ENCODE data around the gene BBOF1. TPM values are rescaled to one million over a fixed set of nuclear protein-coding genes. Genes with fewer than 3 reads are reported as not detected.
"Not testable (repeated sequence)": the region's sequence is repeated elsewhere in the genome, so short reads cannot be mapped to it uniquely, and the experiment has no call there.

BBOF1 gene, protein sequence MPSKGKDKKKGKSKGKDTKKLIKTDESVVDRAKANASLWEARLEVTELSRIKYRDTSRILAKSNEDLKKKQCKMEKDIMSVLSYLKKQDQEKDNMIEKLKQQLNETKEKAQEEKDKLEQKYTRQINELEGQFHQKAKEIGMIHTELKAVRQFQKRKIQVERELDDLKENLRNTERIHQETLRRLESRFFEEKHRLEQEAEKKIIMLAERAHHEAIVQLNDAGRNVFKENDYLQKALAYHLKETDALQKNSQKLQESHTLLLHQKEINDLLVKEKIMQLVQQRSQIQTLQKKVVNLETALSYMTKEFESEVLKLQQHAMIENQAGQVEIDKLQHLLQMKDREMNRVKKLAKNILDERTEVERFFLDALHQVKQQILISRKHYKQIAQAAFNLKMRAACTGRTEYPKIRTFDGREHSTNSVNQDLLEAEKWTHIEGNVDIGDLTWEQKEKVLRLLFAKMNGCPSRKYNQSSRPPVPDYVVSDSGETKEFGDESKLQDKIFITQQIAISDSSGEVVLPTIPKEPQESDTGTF
- total RNA-seq, result 1.2 and 3.8 TPM in 2 replicates

DNA sequence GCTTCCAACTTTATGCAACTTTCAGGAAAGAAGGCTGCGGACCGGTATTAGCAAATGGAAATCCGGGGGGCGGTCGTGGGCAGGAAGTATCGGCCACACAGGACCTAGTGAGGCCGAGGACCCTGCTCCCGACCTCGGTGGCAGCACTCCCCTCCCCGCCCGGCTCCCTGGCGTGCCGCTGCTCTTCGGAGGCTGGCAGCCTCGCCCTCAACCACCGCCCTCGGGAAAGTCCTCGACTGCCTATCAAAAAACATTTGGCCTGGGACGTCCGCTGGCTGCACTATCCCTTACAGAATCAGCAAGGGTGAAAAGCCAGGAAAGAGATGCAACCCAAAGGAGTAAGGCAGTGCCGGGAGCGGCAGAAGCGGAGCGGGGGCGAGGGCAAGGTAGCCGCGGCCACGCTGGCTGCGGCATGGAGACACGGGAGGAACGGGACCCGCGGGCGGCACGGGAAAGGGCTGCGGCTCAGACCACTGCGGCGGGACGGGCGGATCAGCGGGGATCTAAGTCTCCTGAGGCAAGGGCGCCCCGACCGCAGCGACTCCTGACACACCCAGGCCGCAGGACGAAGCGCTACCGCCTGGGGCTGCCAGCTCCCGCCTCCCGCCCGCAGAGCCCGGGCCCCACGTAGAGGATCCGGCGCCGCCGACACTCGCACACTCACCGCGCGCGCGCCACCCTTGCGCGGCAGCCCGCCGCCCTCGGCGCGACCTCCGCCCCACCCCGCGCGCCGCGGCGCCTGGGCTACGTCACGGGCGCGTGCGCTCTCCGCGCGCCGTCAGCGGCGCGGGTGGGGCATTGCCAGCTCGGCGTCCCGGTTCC, at the start of gene BBOF1, which contains the start of gene ENTPD5:
Gene BBOF1 (plus strand): TSS at position 764 of the 822 bp plus-strand sequence. CDS start 130 bp downstream, outside the sequence.
Gene ENTPD5 (minus strand): TSS at position 703 of the 822 bp plus-strand sequence. CDS start 31,186 bp downstream, outside the sequence.
- peak within 1 kb of the TSS; percentile 96 for H3K4me3 ChIP-seq (ENCODE audit: low read depth, low read length)
- TF ChIP-seq CTCF (conservative IDR thresholded peaks at IDR 0.05; ENCODE audit: low read depth, low read length), result no peak
- DNase-seq (ENCODE audit: low read depth), result no peak

- DNase-seq (ENCODE audit: low read depth), result no peak
- H3K4me3 ChIP-seq (ENCODE audit: low read depth, low read length), result no peak overlapping the region
- no peak for TF ChIP-seq CTCF (conservative IDR thresholded peaks at IDR 0.05; ENCODE audit: low read depth, low read length)
Observed at GRCh38 chr14:73973497-73973896, 45.7 kb upstream of the BBOF1 start.

DNA sequence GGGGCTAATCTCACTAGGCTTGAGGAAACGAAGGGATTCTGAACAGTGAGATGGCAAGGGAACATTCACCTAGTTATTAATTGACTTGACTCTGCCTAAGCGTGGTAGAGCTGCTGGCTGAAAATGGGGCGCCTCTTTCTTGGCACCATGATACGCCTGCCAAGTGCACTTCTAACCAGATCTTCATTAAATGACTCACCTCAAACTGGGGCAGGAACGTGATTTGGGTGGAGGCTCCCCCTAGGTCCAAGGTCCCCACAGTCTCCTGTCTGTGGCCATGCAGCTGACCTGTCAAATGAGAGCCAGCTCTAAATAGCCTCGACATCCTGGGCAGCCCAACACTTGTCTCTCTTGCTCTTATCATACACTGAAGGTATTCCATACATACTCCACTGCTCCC, 43.0 kb upstream of the BBOF1 start:
- no peak for TF ChIP-seq CTCF (conservative IDR thresholded peaks at IDR 0.05; ENCODE audit: low read depth, low read length)
- no peak for DNase-seq (ENCODE audit: low read depth)
- no peak overlapping the region for H3K4me3 ChIP-seq (ENCODE audit: low read depth, low read length)

GRCh38 chr14:73977896-73978295, 41.3 kb upstream of the BBOF1 start:
- no peak overlapping the region for H3K4me3 ChIP-seq (ENCODE audit: low read depth, low read length)
- TF ChIP-seq CTCF (conservative IDR thresholded peaks at IDR 0.05; ENCODE audit: low read depth, low read length), result no peak
- DNase-seq (ENCODE audit: low read depth), result no peak

GRCh38 chr14:73988065-73988464, 31.1 kb upstream of the BBOF1 start:
- H3K4me3 ChIP-seq (ENCODE audit: low read depth, low read length), result no peak overlapping the region
- no peak for DNase-seq (ENCODE audit: low read depth)
- TF ChIP-seq CTCF (conservative IDR thresholded peaks at IDR 0.05; ENCODE audit: low read depth, low read length), result no peak

- not testable (repeated sequence) for DNase-seq (ENCODE audit: low read depth); H3K4me3 ChIP-seq (ENCODE audit: low read depth, low read length)
Observed at GRCh38 chr14:73988656-73989055, 30.5 kb upstream of the BBOF1 start.

DNA sequence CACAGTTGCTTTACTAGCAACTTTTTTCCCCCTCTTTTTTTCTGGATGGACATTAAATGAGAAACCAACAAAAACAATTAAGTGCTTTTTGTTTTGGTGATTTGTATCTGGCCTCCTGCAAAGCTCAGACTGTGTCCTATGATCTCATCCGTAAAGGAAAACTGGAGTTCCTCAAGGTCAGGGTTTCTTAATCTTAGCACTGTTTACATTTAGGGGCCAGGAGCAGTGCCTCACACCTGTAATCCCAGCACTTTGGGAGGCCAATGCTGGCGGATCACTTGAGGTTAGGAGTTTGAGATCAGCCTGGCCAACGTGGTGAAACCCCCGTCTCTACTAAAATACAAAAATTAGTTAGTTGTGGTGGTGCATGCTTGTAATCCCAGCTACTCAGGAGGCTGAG, 28.1 kb upstream of the BBOF1 start:
- DNase-seq (ENCODE audit: low read depth), result no peak
- no peak for TF ChIP-seq CTCF (conservative IDR thresholded peaks at IDR 0.05; ENCODE audit: low read depth, low read length)
- H3K4me3 ChIP-seq (ENCODE audit: low read depth, low read length), result no peak overlapping the region

- not testable (repeated sequence) for DNase-seq (ENCODE audit: low read depth); H3K4me3 ChIP-seq (ENCODE audit: low read depth, low read length)
Observed at GRCh38 chr14:73994926-73995325, 24.2 kb upstream of the BBOF1 start.
